IMR-90 (cell line): Measurements from ENCODE around the gene ZFPL1. TPM values are rescaled to one million over a fixed set of nuclear protein-coding genes. Genes with fewer than 3 reads are reported as not detected.

Experiments
- ATAC-seq: fragments of 200-7000 bp; cut with Tn5 transposase; 2 replicates; pipeline ENCODE4 v1.9.1; 2020; ENCODE audit warnings: low read depth, mild to moderate bottlenecking, moderate library complexity
- BruUV-seq: library from RNA; stranded (reverse); fragments of 400-500 nt; replicated peaks from 2 replicates; lab custom pipeline; 2021; lab: Mats Ljungman, UMichigan
- CTCF ChIA-PET: fragments of 300-600 bp; formaldehyde crosslinking; extraction: SDS; loops from one replicate; lab custom pipeline; 2021; ENCODE audit warnings: antibody characterized with exemption; lab: Yijun Ruan, JAX
- POLR2A ChIA-PET: fragments of 300-600 bp; sonication (Branson Sonifier 250); formaldehyde crosslinking; loops from one replicate; lab custom pipeline; 2022; ENCODE audit warnings: antibody characterized with exemption; ENCODE audit not compliant: unreplicated experiment; lab: Charles Lee
- DNase-seq: peaks from one replicate; pipeline ENCODE4 v3.0.0; 2013
- H2AFZ ChIP-seq: replicated peaks from 2 replicates; pipeline ENCODE3; 2013; ENCODE audit warnings: low read length, mild to moderate bottlenecking; ENCODE audit not compliant: poor library complexity
- H2AK5ac ChIP-seq: 2 replicates; pipeline ENCODE4 v1.6.1; 2013; ENCODE audit warnings: low read depth, low read length, inconsistent platforms
- H2AK9ac ChIP-seq: replicated peaks from 2 replicates; pipeline ENCODE3; 2013; ENCODE audit warnings: mild to moderate bottlenecking, low read depth, low read length, moderate library complexity; ENCODE audit not compliant: poor library complexity
- H2BK120ac ChIP-seq: 2 replicates; pipeline ENCODE4 v1.6.1; 2013; ENCODE audit warnings: low read depth, low read length, inconsistent platforms
- H2BK15ac ChIP-seq: 3 replicates; pipeline ENCODE4 v1.6.1; 2013; ENCODE audit warnings: low read depth, low read length, inconsistent platforms
- H2BK20ac ChIP-seq: 2 replicates; pipeline ENCODE4 v1.6.1; 2013; ENCODE audit warnings: low read depth, mild to moderate bottlenecking, inconsistent platforms, low read length, moderate library complexity
- H2BK5ac ChIP-seq: 2 replicates; pipeline ENCODE4 v1.6.1; 2013; ENCODE audit warnings: mild to moderate bottlenecking, low read depth, low read length, inconsistent platforms; ENCODE audit not compliant: poor library complexity, severe bottlenecking
- H3K14ac ChIP-seq: replicated peaks from 2 replicates; pipeline ENCODE4 v1.6.1; 2013; ENCODE audit warnings: low read depth, low read length, inconsistent platforms
- H3K18ac ChIP-seq: 2 replicates; pipeline ENCODE4 v1.6.1; 2013; ENCODE audit warnings: low read depth, low read length, control low read depth
- H3K23ac ChIP-seq: 2 replicates; pipeline ENCODE4 v1.6.1; 2013; ENCODE audit warnings: low read depth, low read length, inconsistent platforms
- H3K27ac ChIP-seq: 2 replicates; pipeline ENCODE4 v1.5.1; 2013; ENCODE audit warnings: mild to moderate bottlenecking, control low read depth, low read length; ENCODE audit not compliant: insufficient read depth
- H3K27me3 ChIP-seq: 2 replicates; pipeline ENCODE4 v1.6.1; 2013; ENCODE audit warnings: low read length; ENCODE audit not compliant: control insufficient read depth, insufficient read depth
- H3K36me3 ChIP-seq: 2 replicates; pipeline ENCODE4 v1.6.1; 2013; ENCODE audit warnings: low read length, mixed read lengths; ENCODE audit not compliant: control insufficient read depth, insufficient read depth
- H3K4ac ChIP-seq: 2 replicates; pipeline ENCODE4 v1.6.1; 2013; ENCODE audit warnings: low read depth, low read length, inconsistent platforms
- H3K4me1 ChIP-seq: 2 replicates; pipeline ENCODE4 v1.6.1; 2013; ENCODE audit warnings: low read length, mixed read lengths; ENCODE audit not compliant: control insufficient read depth, insufficient read depth
- H3K4me2 ChIP-seq: 2 replicates; pipeline ENCODE4 v1.6.1; 2013; ENCODE audit warnings: low read depth, mild to moderate bottlenecking, control low read depth, low read length, moderate library complexity
- H3K4me3 ChIP-seq: 2 replicates; pipeline ENCODE4 v1.5.1; 2013; ENCODE audit warnings: low read depth, mild to moderate bottlenecking, control low read depth, low read length, moderate library complexity; ENCODE audit not compliant: insufficient read depth
- H3K56ac ChIP-seq: 2 replicates; pipeline ENCODE4 v1.6.1; 2013; ENCODE audit warnings: low read length, inconsistent platforms; ENCODE audit not compliant: insufficient read depth; ENCODE audit errors: extremely low read depth
- H3K79me1 ChIP-seq, 2 experiments: 2 replicates each; pipeline ENCODE4 v1.6.1; 2013; ENCODE audit warnings: low read length in 2 of 2, inconsistent platforms in 1 of 2, low read depth in 1 of 2
- H3K9ac ChIP-seq: 2 replicates; pipeline ENCODE4 v1.6.1; 2013; ENCODE audit warnings: low read depth, low read length, control low read depth
- H3K9me1 ChIP-seq: 2 replicates; pipeline ENCODE4 v1.6.1; 2013; ENCODE audit warnings: low read length, inconsistent platforms; ENCODE audit not compliant: insufficient read depth
- H3K9me3 ChIP-seq: 2 replicates; pipeline ENCODE4 v1.6.1; 2013; ENCODE audit warnings: low read length; ENCODE audit not compliant: control insufficient read depth, insufficient read depth
- H4K20me1 ChIP-seq: 2 replicates; pipeline ENCODE4 v1.6.1; 2013; ENCODE audit warnings: low read length, inconsistent platforms; ENCODE audit not compliant: insufficient read depth
- H4K5ac ChIP-seq: 2 replicates; pipeline ENCODE4 v1.6.1; 2013; ENCODE audit warnings: mild to moderate bottlenecking, low read depth, low read length, control low read depth
- H4K8ac ChIP-seq, 2 experiments: 2 replicates each; pipeline ENCODE4 v1.6.1; 2013; ENCODE audit warnings: low read depth in 2 of 2, low read length in 2 of 2, control low read depth in 1 of 2, inconsistent platforms in 1 of 2
- H4K91ac ChIP-seq: 2 replicates; pipeline ENCODE4 v1.6.1; 2013; ENCODE audit warnings: low read depth, low read length, inconsistent platforms; ENCODE audit not compliant: insufficient read depth
- CHD1 ChIP-seq: IDR thresholded peaks from 2 replicates; pipeline ENCODE4 v1.6.1; 2012; ENCODE audit warnings: low read depth, low read length, improper control_type of control experiment
- MXI1 ChIP-seq: IDR thresholded peaks from 2 replicates; pipeline ENCODE4 v1.6.1; 2012; ENCODE audit warnings: low read depth, mild to moderate bottlenecking, low read length, moderate library complexity, borderline replicate concordance
- RAD21 ChIP-seq: IDR thresholded peaks from 2 replicates; pipeline ENCODE4 v1.6.1; 2012; ENCODE audit warnings: low read length, improper control_type of control experiment
- RFX5 ChIP-seq: IDR thresholded peaks from 2 replicates; pipeline ENCODE4 v1.8.0; 2012; ENCODE audit warnings: low read depth, mild to moderate bottlenecking, low read length, moderate library complexity
- WGBS, 2 experiments: methylation state at CpG; one replicate each; pipeline versions ENCODE4 v1.1.5 to v1.1.7; 2013; ENCODE audit warnings: missing lambda C conversion rate in 2 of 2; ENCODE audit not compliant: insufficient read length in 1 of 2; ENCODE audit errors: extremely low coverage in 2 of 2; 5-methylcytosine and 5-hydroxymethylcytosine counted together
- dilution Hi-C: fragments of 300-500 bp; cut with HindIII; formaldehyde crosslinking; loops from one replicate; pipeline ENCODE4 v1.14.3; 2018; ENCODE audit warnings: low sequenced_read_pairs; ENCODE audit not compliant: unreplicated experiment
- in situ Hi-C: fragments of 300-500 bp; cut with MboI; formaldehyde crosslinking; loops from 3 replicates; pipeline ENCODE4 v1.14.3; 2019; ENCODE audit warnings: low sequenced_read_pairs, inconsistent platforms, mixed read lengths
- intact Hi-C: fragments of 100-400 bp; cut with micrococcal nuclease; formaldehyde crosslinking; loops from 2 replicates; pipeline ENCODE4 v1.10.0; 2022
- polyA plus RNA-seq, 3 experiments: library from polyadenylated mRNA; depleted of rRNA; stranded (reverse); fragments of >200 nt; gene quantifications; 2 replicates each; pipeline ENCODE4 v1.2.3, GENCODE V29; 2012; ENCODE audit warnings: low replicate concordance in 1 of 3
- total RNA-seq: library from RNA; depleted of rRNA; stranded (reverse); fragments of >200 nt; gene quantifications from 2 replicates; pipeline ENCODE4 v1.2.3, GENCODE V29; 2012
- TF ChIP-seq, protein P1 (sequence below): conservative IDR thresholded peaks from 2 replicates; pipeline ENCODE4 v1.5.1; 2012; ENCODE audit warnings: mild to moderate bottlenecking, low read depth, low read length, improper control_type of control experiment

The ZFPL1 gene
- total and polyA plus RNA-seq, 2 of the 4 experiments (the other 2 are of a cell fraction) = 24.0 to 67.5 TPM

DNA sequence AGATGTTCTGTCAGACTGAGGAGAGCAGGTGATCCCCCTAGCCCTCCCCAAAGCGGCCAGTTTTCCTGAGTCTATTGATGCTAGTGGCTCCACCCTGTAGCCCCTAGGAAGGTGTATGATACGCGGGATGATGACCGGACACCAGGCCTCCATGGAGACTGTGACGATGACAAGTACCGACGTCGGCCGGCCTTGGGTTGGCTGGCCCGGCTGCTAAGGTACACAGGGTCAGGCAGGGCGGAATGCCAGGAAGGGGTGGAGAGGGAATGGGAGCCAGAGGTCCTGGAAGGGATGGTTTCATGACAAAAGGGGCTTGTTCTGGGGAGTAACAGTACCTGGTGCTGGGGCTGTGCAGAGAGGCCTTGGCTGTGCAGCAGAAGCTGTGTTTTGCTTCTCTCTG lies 3.2 kb downstream of the ZFPL1 start:
- no peak for TF ChIP-seq CHD1
- TF ChIP-seq MXI1 = no peak
- no peak for TF ChIP-seq RFX5
- TF ChIP-seq, protein P1, sequence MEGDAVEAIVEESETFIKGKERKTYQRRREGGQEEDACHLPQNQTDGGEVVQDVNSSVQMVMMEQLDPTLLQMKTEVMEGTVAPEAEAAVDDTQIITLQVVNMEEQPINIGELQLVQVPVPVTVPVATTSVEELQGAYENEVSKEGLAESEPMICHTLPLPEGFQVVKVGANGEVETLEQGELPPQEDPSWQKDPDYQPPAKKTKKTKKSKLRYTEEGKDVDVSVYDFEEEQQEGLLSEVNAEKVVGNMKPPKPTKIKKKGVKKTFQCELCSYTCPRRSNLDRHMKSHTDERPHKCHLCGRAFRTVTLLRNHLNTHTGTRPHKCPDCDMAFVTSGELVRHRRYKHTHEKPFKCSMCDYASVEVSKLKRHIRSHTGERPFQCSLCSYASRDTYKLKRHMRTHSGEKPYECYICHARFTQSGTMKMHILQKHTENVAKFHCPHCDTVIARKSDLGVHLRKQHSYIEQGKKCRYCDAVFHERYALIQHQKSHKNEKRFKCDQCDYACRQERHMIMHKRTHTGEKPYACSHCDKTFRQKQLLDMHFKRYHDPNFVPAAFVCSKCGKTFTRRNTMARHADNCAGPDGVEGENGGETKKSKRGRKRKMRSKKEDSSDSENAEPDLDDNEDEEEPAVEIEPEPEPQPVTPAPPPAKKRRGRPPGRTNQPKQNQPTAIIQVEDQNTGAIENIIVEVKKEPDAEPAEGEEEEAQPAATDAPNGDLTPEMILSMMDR = no peak
- TF ChIP-seq RAD21 = no peak
- peak overlapping the region; percentile 10 for H2AK9ac ChIP-seq
- H3K56ac ChIP-seq = no peak overlapping the region
- H3K4me1 ChIP-seq = peaks cover 4% of the 10 kb centered on the region; the same call in 1 of the 2 replicates
- H4K5ac ChIP-seq = no peak overlapping the region
- no peak for ATAC-seq
- no peak overlapping the region for H3K4me3 ChIP-seq
- H4K8ac ChIP-seq = no peak overlapping the region
- no peak overlapping the region for H3K14ac ChIP-seq
- H2AFZ ChIP-seq = no peak overlapping the region
- ChIA-PET CTCF (no interaction called here), POLR2A (no interaction called here)
- WGBS, 2 experiments = 92% methylated on average over 5 of the region's 11 CpGs; no CpG with 5 or more reads in 1 of the 2 experiments
- intact Hi-C loops (no loop called here), in situ Hi-C loops (no loop called here), dilution Hi-C loops (no loop called here)
- H3K79me1 ChIP-seq = peaks cover 25 to 35% of the 10 kb centered on the region in 2 experiments
- H2BK120ac ChIP-seq = no peak overlapping the region
- no peak overlapping the region for H2AK5ac ChIP-seq
- no peak overlapping the region for H3K23ac ChIP-seq
- no peak overlapping the region for H3K9ac ChIP-seq
- H3K9me1 ChIP-seq = no peaks in the 10 kb centered on the region
- no peaks in the 10 kb centered on the region; the same call in 1 of the 2 replicates for H4K20me1 ChIP-seq
- H3K27ac ChIP-seq = no peak overlapping the region
- no peak overlapping the region for H2BK20ac ChIP-seq
- no TSS peak for BruUV-seq
- no peak overlapping the region for H2BK5ac ChIP-seq
- DNase-seq = no peak
- no peak overlapping the region for H4K91ac ChIP-seq
- no peak overlapping the region for H3K4ac ChIP-seq
- no peaks in the 10 kb centered on the region for H3K27me3 ChIP-seq
- H3K36me3 ChIP-seq = peaks cover 35% of the 10 kb centered on the region
- no peaks in the 10 kb centered on the region for H3K9me3 ChIP-seq
- H3K18ac ChIP-seq = no peak overlapping the region
- H3K4me2 ChIP-seq = no peak overlapping the region
- H2BK15ac ChIP-seq = no peak overlapping the region
